GM12878 (cell line): ENCODE results near the gene ITGA4. TPM values are rescaled to one million over a fixed set of nuclear protein-coding genes. Genes with fewer than 3 reads are reported as not detected.

Experiments
- BCL11A ChIP-seq: IDR thresholded peaks from 2 replicates; pipeline ENCODE4 v1.6.1; 2011; ENCODE audit warnings: low read depth, low read length
- BMI1 ChIP-seq: fragments of 450-650 bp; IDR thresholded peaks from 2 replicates; pipeline ENCODE4 v1.6.1; 2016; ENCODE audit warnings: mild to moderate bottlenecking, moderate library complexity, borderline replicate concordance
- CBX3 ChIP-seq: fragments of 200-600 bp; sonication (generic); IDR thresholded peaks from 2 replicates; pipeline ENCODE4 v1.6.1; 2016; ENCODE audit warnings: low read depth, borderline replicate concordance
- CBX5 ChIP-seq: sonication (generic); IDR thresholded peaks from 2 replicates; pipeline ENCODE4 v1.6.1; 2016; ENCODE audit warnings: low read depth, moderate library complexity, mild to moderate bottlenecking, inconsistent platforms
- EGR1 ChIP-seq, 2 experiments: IDR thresholded peaks; 1 replicate in 1 of 2; 2 replicates in 1 of 2; pipeline ENCODE4 v1.6.1; 2011 to 2012; ENCODE audit warnings: low read depth in 2 of 2, low read length in 2 of 2, borderline replicate concordance in 1 of 2, mild to moderate bottlenecking in 1 of 2, moderate library complexity in 1 of 2
- FOXM1 ChIP-seq: IDR thresholded peaks from 2 replicates; pipeline ENCODE4 v1.6.1; 2012; ENCODE audit warnings: low read depth, mild to moderate bottlenecking, inconsistent platforms, low read length, moderate library complexity
- IRF4 ChIP-seq: IDR thresholded peaks from 2 replicates; pipeline ENCODE4 v1.6.1; 2011; ENCODE audit warnings: low read depth, low read length
- MEF2A ChIP-seq: IDR thresholded peaks from 2 replicates; pipeline ENCODE4 v1.6.1; 2011; ENCODE audit warnings: low read depth, mild to moderate bottlenecking, low read length, moderate library complexity; ENCODE audit not compliant: insufficient read depth
- MEF2B ChIP-seq: fragments of 450-650 bp; IDR thresholded peaks from 2 replicates; pipeline ENCODE4 v1.6.1; 2018; ENCODE audit warnings: mild to moderate bottlenecking, moderate library complexity; ENCODE audit not compliant: partially characterized antibody, poor library complexity, severe bottlenecking
- POLR2A ChIP-seq: IDR thresholded peaks from 2 replicates; pipeline ENCODE4 v1.6.1; 2011; ENCODE audit warnings: low read depth, mild to moderate bottlenecking, low read length
- RAD51 ChIP-seq: fragments of 450-650 bp; IDR thresholded peaks from 2 replicates; pipeline ENCODE4 v1.6.1; 2016; ENCODE audit warnings: moderate library complexity, mild to moderate bottlenecking, inconsistent platforms
- RUNX3 ChIP-seq: IDR thresholded peaks from 2 replicates; pipeline ENCODE4 v1.6.1; 2012; ENCODE audit warnings: low read length, inconsistent platforms
- SIN3A ChIP-seq: IDR thresholded peaks from 2 replicates; pipeline ENCODE4 v1.6.1; 2012; ENCODE audit warnings: low read depth, low read length, improper control_type of control experiment
- SIX5 ChIP-seq: IDR thresholded peaks from 2 replicates; pipeline ENCODE4 v1.6.1; 2011; ENCODE audit warnings: mild to moderate bottlenecking, low read depth, low read length, moderate library complexity; ENCODE audit not compliant: severe bottlenecking
- STAT3 ChIP-seq: IDR thresholded peaks from 2 replicates; pipeline ENCODE4 v1.6.1; 2011; ENCODE audit warnings: low read depth, low read length, improper control_type of control experiment
- YY1 ChIP-seq: IDR thresholded peaks from 2 replicates; pipeline ENCODE4 v1.6.1; 2011; ENCODE audit warnings: low read depth, mild to moderate bottlenecking, low read length
- ZNF217 ChIP-seq: fragments of 450-650 bp; IDR thresholded peaks from 2 replicates; pipeline ENCODE4 v1.6.1; 2017; ENCODE audit warnings: antibody characterized with exemption, mild to moderate bottlenecking
- ZZZ3 ChIP-seq: IDR thresholded peaks from 2 replicates; pipeline ENCODE4 v1.6.1; 2011; ENCODE audit warnings: low read depth; ENCODE audit not compliant: control insufficient read depth, insufficient read length
- polyA plus RNA-seq, 11 experiments: library from polyadenylated mRNA; depleted of rRNA in 4 of 11; unstranded in 6 of 11; stranded (reverse) in 5 of 11; fragments of >200 nt; fragmentation: Nextera tagmentation in 4 of 11; fragmentation: Illumina TruSeq in 1 of 11; extraction: Ambion mirVana in 4 of 11; extraction: Trizol in 1 of 11; gene quantifications; 1 replicate in 1 of 11; 2 replicates in 10 of 11; pipeline versions ENCODE4 v1.2.1 to v1.2.3, GENCODE V29; 2011 to 2016; ENCODE audit warnings: inconsistent platforms in 2 of 11, missing spikeins in 2 of 11, low read depth in 1 of 11
- total RNA-seq, 4 experiments: library from RNA; depleted of rRNA in 3 of 4; stranded (reverse); fragments of >200 nt in 3 of 4; fragmentation: Illumina TruSeq in 1 of 4; extraction: Trizol in 1 of 4; gene quantifications; 2 replicates each; pipeline versions ENCODE4 v1.2.1 to v1.2.3, GENCODE V29; 2013 to 2021
- TF ChIP-seq, protein P1 (sequence below): IDR thresholded peaks from 2 replicates; pipeline ENCODE4 v1.6.1; 2011; ENCODE audit warnings: borderline replicate concordance, low read depth, mild to moderate bottlenecking, moderate library complexity, low read length; ENCODE audit not compliant: insufficient read depth, poor library complexity, severe bottlenecking
- TF ChIP-seq, protein P2 (sequence below): fragments of 450-650 bp; IDR thresholded peaks from 2 replicates; pipeline ENCODE4 v1.6.1; 2017; ENCODE audit warnings: mild to moderate bottlenecking
- TF ChIP-seq, protein P3 (sequence below): fragments of 450-650 bp; IDR thresholded peaks from 2 replicates; pipeline ENCODE4 v1.6.1; 2017; ENCODE audit warnings: mild to moderate bottlenecking, moderate library complexity
- TF ChIP-seq, protein P4 (sequence below): IDR thresholded peaks from 2 replicates; pipeline ENCODE4 v1.6.1; 2012; ENCODE audit warnings: low read depth, low read length, improper control_type of control experiment

Gene ITGA4
- total and polyA plus RNA-seq, 10 of the 15 experiments (the other 5 are each of a cell fraction or from before 2014, with no cell fraction given) = 12.4 to 87.9 (median 63.5) TPM

DNA sequence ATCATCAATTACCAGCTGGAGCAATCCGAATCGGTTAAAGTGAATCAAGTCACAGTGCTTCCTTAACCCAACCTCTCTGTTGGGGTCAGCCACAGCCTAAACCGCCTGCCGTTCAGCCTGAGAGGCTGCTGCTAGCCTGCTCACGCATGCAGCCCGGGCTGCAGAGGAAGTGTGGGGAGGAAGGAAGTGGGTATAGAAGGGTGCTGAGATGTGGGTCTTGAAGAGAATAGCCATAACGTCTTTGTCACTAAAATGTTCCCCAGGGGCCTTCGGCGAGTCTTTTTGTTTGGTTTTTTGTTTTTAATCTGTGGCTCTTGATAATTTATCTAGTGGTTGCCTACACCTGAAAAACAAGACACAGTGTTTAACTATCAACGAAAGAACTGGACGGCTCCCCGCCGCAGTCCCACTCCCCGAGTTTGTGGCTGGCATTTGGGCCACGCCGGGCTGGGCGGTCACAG lies 496 bp upstream of the ITGA4 start (continued):
- TF ChIP-seq CBX5 (peak; percentile 97), SIX5 (no peak), SIN3A (no peak; the same call in 1 of the 2 replicates), RAD51 (no peak), ZZZ3 (no peak), MEF2A (0 out of 2 replicates have a peak, but pooled peaks have one; percentile 22), ZNF217 (no peak), FOXM1 (0 out of 2 replicates have a peak, but pooled peaks have one; percentile 19), EGR1 (IDR thresholded peaks at IDR 0.05; ENCODE audit: borderline replicate concordance in 1 of 2, low read depth in 2 of 2, low read length in 2 of 2) (peak in 1 of 2 experiments; percentile 71; a peak in 2 of 3 replicates), RUNX3 (peak; percentile 94), BMI1 (peak; percentile 40; the same call in 1 of the 2 replicates), IRF4 (no peak), MEF2B (peak; percentile 71), STAT3 (no peak), POLR2A (peak; percentile 2; the same call in 1 of the 2 replicates), YY1 (no peak), CBX3 (no peak), BCL11A (peak; percentile 63; the same call in 1 of the 2 replicates)
- TF ChIP-seq, protein P1, sequence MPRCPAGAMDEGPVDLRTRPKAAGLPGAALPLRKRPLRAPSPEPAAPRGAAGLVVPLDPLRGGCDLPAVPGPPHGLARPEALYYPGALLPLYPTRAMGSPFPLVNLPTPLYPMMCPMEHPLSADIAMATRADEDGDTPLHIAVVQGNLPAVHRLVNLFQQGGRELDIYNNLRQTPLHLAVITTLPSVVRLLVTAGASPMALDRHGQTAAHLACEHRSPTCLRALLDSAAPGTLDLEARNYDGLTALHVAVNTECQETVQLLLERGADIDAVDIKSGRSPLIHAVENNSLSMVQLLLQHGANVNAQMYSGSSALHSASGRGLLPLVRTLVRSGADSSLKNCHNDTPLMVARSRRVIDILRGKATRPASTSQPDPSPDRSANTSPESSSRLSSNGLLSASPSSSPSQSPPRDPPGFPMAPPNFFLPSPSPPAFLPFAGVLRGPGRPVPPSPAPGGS = peak; percentile 28
- TF ChIP-seq, protein P2, sequence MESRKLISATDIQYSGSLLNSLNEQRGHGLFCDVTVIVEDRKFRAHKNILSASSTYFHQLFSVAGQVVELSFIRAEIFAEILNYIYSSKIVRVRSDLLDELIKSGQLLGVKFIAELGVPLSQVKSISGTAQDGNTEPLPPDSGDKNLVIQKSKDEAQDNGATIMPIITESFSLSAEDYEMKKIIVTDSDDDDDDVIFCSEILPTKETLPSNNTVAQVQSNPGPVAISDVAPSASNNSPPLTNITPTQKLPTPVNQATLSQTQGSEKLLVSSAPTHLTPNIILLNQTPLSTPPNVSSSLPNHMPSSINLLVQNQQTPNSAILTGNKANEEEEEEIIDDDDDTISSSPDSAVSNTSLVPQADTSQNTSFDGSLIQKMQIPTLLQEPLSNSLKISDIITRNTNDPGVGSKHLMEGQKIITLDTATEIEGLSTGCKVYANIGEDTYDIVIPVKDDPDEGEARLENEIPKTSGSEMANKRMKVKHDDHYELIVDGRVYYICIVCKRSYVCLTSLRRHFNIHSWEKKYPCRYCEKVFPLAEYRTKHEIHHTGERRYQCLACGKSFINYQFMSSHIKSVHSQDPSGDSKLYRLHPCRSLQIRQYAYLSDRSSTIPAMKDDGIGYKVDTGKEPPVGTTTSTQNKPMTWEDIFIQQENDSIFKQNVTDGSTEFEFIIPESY = no peak
- TF ChIP-seq, protein P3, sequence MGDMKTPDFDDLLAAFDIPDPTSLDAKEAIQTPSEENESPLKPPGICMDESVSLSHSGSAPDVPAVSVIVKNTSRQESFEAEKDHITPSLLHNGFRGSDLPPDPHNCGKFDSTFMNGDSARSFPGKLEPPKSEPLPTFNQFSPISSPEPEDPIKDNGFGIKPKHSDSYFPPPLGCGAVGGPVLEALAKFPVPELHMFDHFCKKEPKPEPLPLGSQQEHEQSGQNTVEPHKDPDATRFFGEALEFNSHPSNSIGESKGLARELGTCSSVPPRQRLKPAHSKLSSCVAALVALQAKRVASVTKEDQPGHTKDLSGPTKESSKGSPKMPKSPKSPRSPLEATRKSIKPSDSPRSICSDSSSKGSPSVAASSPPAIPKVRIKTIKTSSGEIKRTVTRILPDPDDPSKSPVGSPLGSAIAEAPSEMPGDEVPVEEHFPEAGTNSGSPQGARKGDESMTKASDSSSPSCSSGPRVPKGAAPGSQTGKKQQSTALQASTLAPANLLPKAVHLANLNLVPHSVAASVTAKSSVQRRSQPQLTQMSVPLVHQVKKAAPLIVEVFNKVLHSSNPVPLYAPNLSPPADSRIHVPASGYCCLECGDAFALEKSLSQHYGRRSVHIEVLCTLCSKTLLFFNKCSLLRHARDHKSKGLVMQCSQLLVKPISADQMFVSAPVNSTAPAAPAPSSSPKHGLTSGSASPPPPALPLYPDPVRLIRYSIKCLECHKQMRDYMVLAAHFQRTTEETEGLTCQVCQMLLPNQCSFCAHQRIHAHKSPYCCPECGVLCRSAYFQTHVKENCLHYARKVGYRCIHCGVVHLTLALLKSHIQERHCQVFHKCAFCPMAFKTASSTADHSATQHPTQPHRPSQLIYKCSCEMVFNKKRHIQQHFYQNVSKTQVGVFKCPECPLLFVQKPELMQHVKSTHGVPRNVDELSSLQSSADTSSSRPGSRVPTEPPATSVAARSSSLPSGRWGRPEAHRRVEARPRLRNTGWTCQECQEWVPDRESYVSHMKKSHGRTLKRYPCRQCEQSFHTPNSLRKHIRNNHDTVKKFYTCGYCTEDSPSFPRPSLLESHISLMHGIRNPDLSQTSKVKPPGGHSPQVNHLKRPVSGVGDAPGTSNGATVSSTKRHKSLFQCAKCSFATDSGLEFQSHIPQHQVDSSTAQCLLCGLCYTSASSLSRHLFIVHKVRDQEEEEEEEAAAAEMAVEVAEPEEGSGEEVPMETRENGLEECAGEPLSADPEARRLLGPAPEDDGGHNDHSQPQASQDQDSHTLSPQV = no peak
- TF ChIP-seq, protein P4, sequence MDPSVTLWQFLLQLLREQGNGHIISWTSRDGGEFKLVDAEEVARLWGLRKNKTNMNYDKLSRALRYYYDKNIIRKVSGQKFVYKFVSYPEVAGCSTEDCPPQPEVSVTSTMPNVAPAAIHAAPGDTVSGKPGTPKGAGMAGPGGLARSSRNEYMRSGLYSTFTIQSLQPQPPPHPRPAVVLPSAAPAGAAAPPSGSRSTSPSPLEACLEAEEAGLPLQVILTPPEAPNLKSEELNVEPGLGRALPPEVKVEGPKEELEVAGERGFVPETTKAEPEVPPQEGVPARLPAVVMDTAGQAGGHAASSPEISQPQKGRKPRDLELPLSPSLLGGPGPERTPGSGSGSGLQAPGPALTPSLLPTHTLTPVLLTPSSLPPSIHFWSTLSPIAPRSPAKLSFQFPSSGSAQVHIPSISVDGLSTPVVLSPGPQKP = no peak
